Psoas muscle (tissue), 8 donors: ENCODE results near the gene FOXL2NB. TPM values are rescaled to one million over a fixed set of nuclear protein-coding genes. Genes with fewer than 3 reads are reported as not detected.

ENCODE experiments used
- ATAC-seq, 4 donors: fragments of 200-7000 bp; cut with Tn5 transposase; one replicate each; pipeline ENCODE4 v1.9.1; 2020; ENCODE audit warnings: moderate library complexity in 3 of 4, mild to moderate bottlenecking in 2 of 4
- DNase-seq, 2 donors: peaks; one replicate each; pipeline ENCODE4 v3.0.0-alpha.2; 2020
- H3K27ac ChIP-seq: fragments of 200-600 bp; one replicate; pipeline ENCODE4 v1.8.0; 2022
- H3K27me3 ChIP-seq, 3 donors: fragments of 200-600 bp in 1 of 3; one replicate each; pipeline versions ENCODE4 v1.6.1 to v1.8.0; 2013 to 2022; ENCODE audit warnings: low read length in 2 of 3, mild to moderate bottlenecking in 2 of 3, moderate library complexity in 1 of 3; ENCODE audit not compliant: insufficient read depth in 3 of 3
- H3K36me3 ChIP-seq, 2 donors: fragments of 200-600 bp in 1 of 2; one replicate each; pipeline versions ENCODE4 v1.6.1 to v1.8.0; 2013 to 2022; ENCODE audit warnings: low read depth in 1 of 2, mild to moderate bottlenecking in 1 of 2, moderate library complexity in 1 of 2; ENCODE audit not compliant: insufficient read depth in 1 of 2
- H3K4me1 ChIP-seq: fragments of 200-600 bp; one replicate; pipeline ENCODE4 v1.8.0; 2022
- H3K4me3 ChIP-seq: fragments of 200-600 bp; one replicate; pipeline ENCODE4 v1.8.0; 2022; ENCODE audit warnings: mild to moderate bottlenecking
- H3K9me3 ChIP-seq: fragments of 200-600 bp; one replicate; pipeline ENCODE4 v1.8.0; 2022
- WGBS, 3 donors: extraction: QIAGEN DNeasy Blood & Tissue Kit; methylation state at CpG; one replicate each; pipeline versions ENCODE4 v1.1.6 to v1.1.7; 2013; 5-methylcytosine and 5-hydroxymethylcytosine counted together
- intact Hi-C, 2 donors: fragments of 100-400 bp; cut with DNase I; formaldehyde crosslinking; loops; one replicate each; pipeline versions ENCODE4 v1.11.0 to v1.14.2; 2022
- polyA plus RNA-seq, 3 donors: library from polyadenylated mRNA; stranded (reverse); fragments of 200-250 nt; gene quantifications; one replicate each; pipeline ENCODE4 v1.2.3, GENCODE V29; 2013
- total RNA-seq, 4 donors: library from RNA; stranded (reverse); fragmentation: NEBNext Ultra II Directional in 2 of 4; extraction: Animal tissue kit (Norgen Biotek cat#: 25700) in 2 of 4; gene quantifications; one replicate each; pipeline versions ENCODE4 v1.2.1 to v1.2.4, GENCODE V29; 2021 to 2023
- TF ChIP-seq, protein P1 (sequence below): fragments of 200-600 bp; IDR thresholded peaks from one replicate; pipeline ENCODE4 v1.8.0; 2022; ENCODE audit warnings: antibody characterized with exemption
- donor health status: healthy with polysubstance abuse.
- donor health status: DM: no; HTN: no; CAD: no; lungs with moderate emphysema.
- donor health status: Bipolar disorder and iron deficiency.
- donor health status: healthy.
- donor health status: DM: yes; HTN: yes; CAD: no.
- donor health status: DM: no; HTN: no; CAD: no.
- donor health status: DM: no; HTN: no; CAD: no.
- donor health status: DM: yes; HTN: yes; CAD: no.

Gene FOXL2NB
- total and polyA plus RNA-seq, 7 donors = 0.06 to 0.14 TPM; not detected in 5

DNA sequence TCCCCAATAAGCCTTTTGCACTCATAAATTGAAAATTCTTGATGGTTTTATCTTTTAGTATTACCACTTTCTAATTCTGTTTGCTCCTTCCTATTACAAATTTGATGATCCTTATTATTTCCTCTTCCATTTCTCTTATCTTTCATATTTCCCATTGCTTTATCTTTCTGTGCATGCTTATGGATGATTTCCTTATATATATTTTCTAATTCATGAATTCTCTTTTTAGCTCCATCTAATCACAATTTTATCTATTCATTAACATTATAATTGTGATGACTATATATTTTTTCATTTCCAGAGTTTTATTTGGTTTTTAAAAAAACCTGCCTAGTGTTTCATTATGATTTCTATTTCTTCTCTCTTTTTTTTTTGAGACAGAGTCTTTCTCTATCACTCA is 17.9 kb downstream of the FOXL2NB start:
- Histone ChIP-seq H3K4me3 (no peak overlapping the region), H3K9me3 (no peaks in the 10 kb centered on the region), H3K27ac (no peak overlapping the region), H3K36me3 (no peaks in the 10 kb centered on the region), H3K4me1 (no peaks in the 10 kb centered on the region), H3K27me3 (peaks cover 0 to 47% (median 13%) of the 10 kb centered on the region in 3 donors)
- TF ChIP-seq, protein P1, sequence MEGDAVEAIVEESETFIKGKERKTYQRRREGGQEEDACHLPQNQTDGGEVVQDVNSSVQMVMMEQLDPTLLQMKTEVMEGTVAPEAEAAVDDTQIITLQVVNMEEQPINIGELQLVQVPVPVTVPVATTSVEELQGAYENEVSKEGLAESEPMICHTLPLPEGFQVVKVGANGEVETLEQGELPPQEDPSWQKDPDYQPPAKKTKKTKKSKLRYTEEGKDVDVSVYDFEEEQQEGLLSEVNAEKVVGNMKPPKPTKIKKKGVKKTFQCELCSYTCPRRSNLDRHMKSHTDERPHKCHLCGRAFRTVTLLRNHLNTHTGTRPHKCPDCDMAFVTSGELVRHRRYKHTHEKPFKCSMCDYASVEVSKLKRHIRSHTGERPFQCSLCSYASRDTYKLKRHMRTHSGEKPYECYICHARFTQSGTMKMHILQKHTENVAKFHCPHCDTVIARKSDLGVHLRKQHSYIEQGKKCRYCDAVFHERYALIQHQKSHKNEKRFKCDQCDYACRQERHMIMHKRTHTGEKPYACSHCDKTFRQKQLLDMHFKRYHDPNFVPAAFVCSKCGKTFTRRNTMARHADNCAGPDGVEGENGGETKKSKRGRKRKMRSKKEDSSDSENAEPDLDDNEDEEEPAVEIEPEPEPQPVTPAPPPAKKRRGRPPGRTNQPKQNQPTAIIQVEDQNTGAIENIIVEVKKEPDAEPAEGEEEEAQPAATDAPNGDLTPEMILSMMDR = no peak
- intact Hi-C loops = no loop called here
- ATAC-seq = no peak
- DNase-seq = no peak

DNA sequence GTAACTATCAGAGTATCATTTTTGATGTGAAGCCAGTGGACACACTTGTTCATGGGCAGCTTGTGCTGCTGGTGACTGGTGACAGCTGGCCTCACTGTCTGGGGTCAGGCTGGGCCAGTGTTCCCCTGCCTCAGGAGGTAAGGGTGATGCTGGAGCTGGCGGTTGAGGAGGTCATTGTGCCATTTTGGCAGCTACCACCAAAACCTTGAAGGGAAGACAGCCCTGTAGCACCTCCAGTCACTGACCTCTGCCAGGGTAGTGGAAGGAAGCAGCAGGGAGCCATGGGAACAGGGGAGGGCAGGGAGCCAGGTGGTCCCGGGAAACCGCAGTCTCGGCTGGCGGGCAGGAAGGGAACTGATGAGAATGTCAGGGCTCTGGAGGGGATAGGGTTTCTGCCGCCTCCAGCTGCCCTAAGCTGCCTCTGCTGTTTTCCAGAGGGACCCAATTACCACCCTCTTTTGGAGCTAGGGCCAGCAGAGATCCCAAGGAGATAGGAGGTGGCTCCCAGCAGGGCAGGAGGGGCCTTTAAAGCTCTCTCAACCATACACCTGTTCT is 24.8 kb downstream of the FOXL2NB start:
- ATAC-seq = no peak
- Histone ChIP-seq H3K4me3 (no peak overlapping the region), H3K27ac (no peak overlapping the region), H3K27me3 (peaks cover 0 to 13% (median 0%) of the 10 kb centered on the region in 3 donors), H3K36me3 (no peaks in the 10 kb centered on the region), H3K9me3 (no peaks in the 10 kb centered on the region), H3K4me1 (no peaks in the 10 kb centered on the region)
- TF ChIP-seq, protein P1 = no peak
- DNase-seq = no peak
- intact Hi-C loops = no loop called here
- WGBS, 3 donors = 14 to 32% (median 24%) methylated on average over 6 of the region's 6 CpGs

DNA sequence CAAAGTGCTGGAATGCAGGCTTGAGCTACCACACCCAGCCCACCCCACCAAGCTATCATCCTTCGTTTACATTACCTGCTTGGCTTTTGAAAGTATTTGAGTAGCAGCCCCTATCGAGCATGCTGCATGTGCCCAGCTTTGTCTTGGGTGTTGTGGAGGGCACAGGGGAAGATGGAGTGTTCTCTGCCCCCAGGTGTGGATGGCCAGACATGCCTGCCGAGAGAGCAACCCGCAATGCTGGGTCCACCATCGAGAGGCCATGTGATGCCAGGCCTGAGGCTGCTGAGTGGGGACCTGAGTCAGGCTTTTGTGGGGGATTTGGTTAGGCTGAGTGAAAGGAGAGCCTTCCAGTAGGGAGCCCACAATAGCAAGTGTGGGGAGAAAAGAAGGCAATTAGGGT is 25.9 kb downstream of the FOXL2NB start:
- intact Hi-C loops = no loop called here
- no peak overlapping the region for H3K4me3 ChIP-seq
- H3K27ac ChIP-seq = no peak overlapping the region
- peaks cover 0 to 13% (median 0%) of the 10 kb centered on the region in 3 donors for H3K27me3 ChIP-seq
- ATAC-seq = no peak
- no peak for DNase-seq
- H3K4me1 ChIP-seq = no peaks in the 10 kb centered on the region
- no peaks in the 10 kb centered on the region for H3K36me3 ChIP-seq
- WGBS, 3 donors = 92 to 93% (median 93%) methylated on average over 5 of the region's 5 CpGs
- no peaks in the 10 kb centered on the region for H3K9me3 ChIP-seq
- TF ChIP-seq, protein P1 = no peak

DNA sequence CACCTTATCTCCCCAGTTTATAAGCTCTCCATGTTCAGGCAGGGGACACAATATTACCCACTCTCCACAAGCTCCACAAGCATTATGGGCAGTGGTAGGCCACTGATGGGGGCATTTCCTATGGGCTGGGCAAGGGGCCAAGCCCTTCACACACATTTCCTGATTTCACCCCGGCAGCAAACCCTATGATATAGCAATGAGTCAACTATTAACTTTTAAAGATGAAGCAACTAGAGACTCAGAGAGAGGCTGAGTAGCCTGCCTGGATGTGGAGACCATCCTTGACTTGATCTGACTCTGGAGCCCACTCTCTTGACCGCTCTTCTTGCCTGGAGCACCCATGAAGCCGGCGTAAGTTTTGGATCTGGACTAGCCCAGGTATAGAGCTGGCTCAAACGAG is 27.4 kb downstream of the FOXL2NB start:
- H3K4me3 ChIP-seq = no peak overlapping the region
- H3K36me3 ChIP-seq = no peaks in the 10 kb centered on the region
- ATAC-seq (no peak), DNase-seq (no peak)
- H3K27me3 ChIP-seq = peaks cover 0 to 6% (median 0%) of the 10 kb centered on the region in 3 donors
- H3K27ac ChIP-seq = no peak overlapping the region
- no peaks in the 10 kb centered on the region for H3K4me1 ChIP-seq
- TF ChIP-seq, protein P1 = no peak
- intact Hi-C loops = no loop called here
- 83 to 86% (median 84%) methylated on average over 5 of the region's 5 CpGs for WGBS, 3 donors
- no peaks in the 10 kb centered on the region for H3K9me3 ChIP-seq

DNA sequence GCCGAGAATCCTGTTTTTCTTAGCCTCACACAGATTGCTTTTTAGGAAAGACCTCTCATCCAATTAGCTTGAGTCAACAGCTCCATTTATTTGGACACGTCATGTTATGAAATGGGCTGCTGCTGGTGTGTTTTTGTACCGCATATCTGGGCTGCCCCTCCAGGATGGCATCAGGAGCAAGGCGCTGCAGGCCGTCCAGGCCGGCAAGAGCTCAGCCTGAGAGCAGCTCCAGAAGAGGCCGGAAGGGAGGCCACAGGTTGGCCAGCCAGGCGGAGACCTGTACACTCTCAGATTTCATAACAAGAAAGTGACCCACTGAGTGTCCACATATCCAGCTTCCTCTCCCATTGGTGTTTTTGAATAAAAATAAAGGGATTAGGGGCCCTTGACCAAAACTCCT is 28.3 kb downstream of the FOXL2NB start:
- whole genome bisulfite sequencing, 3 donors = 92 to 94% (median 93%) methylated on average over 8 of the region's 8 CpGs
- Histone ChIP-seq H3K36me3 (no peaks in the 10 kb centered on the region), H3K27ac (no peak overlapping the region), H3K9me3 (no peaks in the 10 kb centered on the region), H3K27me3 (peaks cover 0 to 6% (median under 1%) of the 10 kb centered on the region in 3 donors), H3K4me3 (no peak overlapping the region), H3K4me1 (no peaks in the 10 kb centered on the region)
- DNase-seq (no peak), ATAC-seq (no peak)
- TF ChIP-seq, protein P1 = no peak
- intact Hi-C loops = no loop called here
